Ishikawa (cell line): ENCODE data around the gene HECTD2.

Experiments
- CEBPB ChIP-seq: IDR thresholded peaks from 2 replicates; pipeline ENCODE4 v1.6.1; 2012
- EP300 ChIP-seq: IDR thresholded peaks from 2 replicates; pipeline ENCODE4 v1.6.1; 2012; ENCODE audit warnings: borderline replicate concordance
- FOXM1 ChIP-seq: IDR thresholded peaks from 2 replicates; pipeline ENCODE4 v1.6.1; 2012; ENCODE audit warnings: low read depth, borderline replicate concordance
- MAX ChIP-seq: IDR thresholded peaks from 2 replicates; pipeline ENCODE4 v1.6.1; 2012
- RAD21 ChIP-seq: IDR thresholded peaks from 2 replicates; pipeline ENCODE4 v1.6.1; 2012; ENCODE audit warnings: low read depth
- REST ChIP-seq: IDR thresholded peaks from 2 replicates; pipeline ENCODE4 v1.6.1; 2012; ENCODE audit warnings: low read depth, mild to moderate bottlenecking
- TAF1 ChIP-seq: IDR thresholded peaks from 2 replicates; pipeline ENCODE4 v1.6.1; 2012; ENCODE audit warnings: low read depth, mild to moderate bottlenecking
- TEAD4 ChIP-seq: IDR thresholded peaks from 2 replicates; pipeline ENCODE4 v1.6.1; 2012
- USF1 ChIP-seq: IDR thresholded peaks from 2 replicates; pipeline ENCODE4 v1.6.1; 2012
- YY1 ChIP-seq: IDR thresholded peaks from 2 replicates; pipeline ENCODE4 v1.6.1; 2012; ENCODE audit warnings: low read depth
- ZBTB7A ChIP-seq: IDR thresholded peaks from 2 replicates; pipeline ENCODE4 v1.6.1; 2012; ENCODE audit warnings: low read depth

- TF ChIP-seq RAD21: no peak
- TF ChIP-seq YY1: no peak
- no peak for TF ChIP-seq MAX
- no peak for TF ChIP-seq EP300
- no peak for TF ChIP-seq FOXM1
- no peak for TF ChIP-seq TAF1
- TF ChIP-seq REST: no peak
- TF ChIP-seq USF1: no peak
- TF ChIP-seq CEBPB: no peak
- TF ChIP-seq TEAD4: no peak
- TF ChIP-seq ZBTB7A: no peak
Observed at GRCh38 chr10:91555455-91555854, 145.3 kb downstream of the HECTD2 start.
